ENCODE measurements around the gene P4HA2. TPM values are rescaled to one million over a fixed set of nuclear protein-coding genes. Genes with fewer than 3 reads are reported as not detected.

Gene P4HA2
- total and polyA plus RNA-seq, 2 donors (not counting 3 experiments of a cell fraction or from before 2014, with no cell fraction given) = 37.6 to 58.7 TPM

DNA sequence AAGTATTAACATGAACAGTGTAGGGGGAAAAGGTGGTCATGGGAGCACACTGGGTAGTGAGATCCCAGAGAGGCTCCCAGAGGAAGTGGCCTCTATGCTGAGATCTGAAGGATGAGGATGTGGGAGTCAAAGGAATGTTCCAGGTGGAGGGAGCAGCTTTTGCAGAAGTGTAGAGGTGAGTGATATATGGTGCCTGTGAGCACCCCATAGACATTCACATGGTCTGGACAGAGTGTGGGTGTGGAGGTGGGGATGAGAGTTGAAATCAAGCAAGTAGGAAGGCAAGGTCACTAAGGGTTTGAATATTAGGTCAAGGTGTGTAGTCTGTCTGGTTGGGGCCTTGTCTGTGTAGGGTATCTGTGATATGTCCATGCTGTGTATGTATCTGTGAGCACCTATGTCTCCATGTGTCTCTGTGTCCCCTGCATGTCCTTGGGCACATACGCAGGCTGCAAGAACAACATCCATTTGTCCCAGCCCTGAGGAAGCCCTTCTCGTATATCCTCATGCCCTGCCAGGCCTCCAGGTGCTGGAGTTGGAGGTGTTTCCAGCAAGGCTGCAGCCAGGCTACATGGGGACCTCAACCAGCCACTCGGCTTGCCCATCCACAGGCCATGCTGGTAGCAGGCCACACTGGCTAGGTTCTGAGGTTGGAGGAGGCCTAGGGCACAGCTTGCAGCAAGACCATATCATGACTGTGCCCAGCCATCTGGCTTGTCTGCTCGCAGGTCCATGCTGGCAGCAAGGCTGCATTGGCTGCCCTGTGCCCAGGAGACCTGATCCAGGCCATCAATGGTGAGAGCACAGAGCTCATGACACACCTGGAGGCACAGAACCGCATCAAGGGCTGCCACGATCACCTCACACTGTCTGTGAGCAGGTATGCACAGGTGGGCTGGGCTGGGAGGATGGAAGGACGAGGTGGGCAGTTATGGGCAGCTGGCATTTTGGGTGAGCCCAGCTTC is 34.5 kb upstream of the P4HA2 start:
- Histone ChIP-seq H3K9me1 (replicated peaks; ENCODE audit: control insufficient read depth, extremely low read depth, insufficient read depth, low read length) (no peaks in the 10 kb centered on the region), H3K27ac (ENCODE audit: insufficient read depth, low read depth, low read length) (no peak overlapping the region), H3K9ac (replicated peaks; ENCODE audit: extremely low read depth, insufficient read depth, low read length) (no peak overlapping the region), H4K20me1 (replicated peaks; ENCODE audit: control insufficient read depth, extremely low read depth, insufficient read depth, low read length) (no peaks in the 10 kb centered on the region), H3K4me3 (replicated peaks in 1 of 3; ENCODE audit: insufficient read depth in 1 of 3, low read depth in 1 of 3, low read length in 3 of 3) (no peak overlapping the region), H2AFZ (ENCODE audit: low read depth, low read length) (no peak overlapping the region), H3K4me1 (ENCODE audit: control insufficient read depth, extremely low read depth, insufficient read depth, low read length) (peaks cover 84% of the 10 kb centered on the region), H3K79me2 (ENCODE audit: control insufficient read depth, insufficient read depth, low read length) (peaks cover 43% of the 10 kb centered on the region), H3K36me3 (ENCODE audit: control insufficient read depth in 2 of 2, extremely low read depth in 1 of 2, insufficient read depth in 2 of 2, low read length in 2 of 2) (peaks cover 8% of the 10 kb centered on the region in 2 experiments), H3K27me3 (ENCODE audit: control insufficient read depth in 2 of 2, insufficient read depth in 2 of 2, low read length in 2 of 2) (no peaks in the 10 kb centered on the region), H3K9me3 (replicated peaks; ENCODE audit: control insufficient read depth, insufficient read depth, low read length) (no peaks in the 10 kb centered on the region), H3K4me2 (ENCODE audit: insufficient read depth, low read length) (no peak overlapping the region)
- dilution Hi-C loops (cut with MboI; ENCODE audit: extremely low pct_ligation_motif_present, low sequenced_read_pairs) (no loop called here), intact Hi-C loops (cut with micrococcal nuclease) (loop anchor here (5.0 to 10.0 kb wide), 2 partner anchors 175 to 447 kb away; no protein-coding TSS in a partner anchor)
- TF ChIP-seq FOS (IDR thresholded peaks at IDR 0.05; ENCODE audit: borderline replicate concordance, insufficient read depth, low read length) (no peak), JUN (IDR thresholded peaks at IDR 0.05; ENCODE audit: borderline replicate concordance, insufficient read depth, insufficient read length, low read depth) (no peak), EZH2 (IDR thresholded peaks at IDR 0.05; ENCODE audit: borderline replicate concordance, low read depth, low read length, severe bottlenecking) (no peak), POLR2A (IDR thresholded peaks at IDR 0.05; ENCODE audit: low read depth, low read length) (no peak), GATA2 (IDR thresholded peaks at IDR 0.05; ENCODE audit: insufficient read depth, insufficient read length, low read depth, low read length) (no peak), MYC (IDR thresholded peaks at IDR 0.05; ENCODE audit: low read depth, low read length) (no peak), POLR2AphosphoS5 (IDR thresholded peaks at IDR 0.05; ENCODE audit: insufficient read depth, low read depth, low read length) (no peak)
- TF ChIP-seq, protein P1, sequence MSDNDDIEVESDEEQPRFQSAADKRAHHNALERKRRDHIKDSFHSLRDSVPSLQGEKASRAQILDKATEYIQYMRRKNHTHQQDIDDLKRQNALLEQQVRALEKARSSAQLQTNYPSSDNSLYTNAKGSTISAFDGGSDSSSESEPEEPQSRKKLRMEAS (IDR thresholded peaks at IDR 0.05; ENCODE audit: insufficient read depth, insufficient read length) = no peak
- TF ChIP-seq, protein P2, sequence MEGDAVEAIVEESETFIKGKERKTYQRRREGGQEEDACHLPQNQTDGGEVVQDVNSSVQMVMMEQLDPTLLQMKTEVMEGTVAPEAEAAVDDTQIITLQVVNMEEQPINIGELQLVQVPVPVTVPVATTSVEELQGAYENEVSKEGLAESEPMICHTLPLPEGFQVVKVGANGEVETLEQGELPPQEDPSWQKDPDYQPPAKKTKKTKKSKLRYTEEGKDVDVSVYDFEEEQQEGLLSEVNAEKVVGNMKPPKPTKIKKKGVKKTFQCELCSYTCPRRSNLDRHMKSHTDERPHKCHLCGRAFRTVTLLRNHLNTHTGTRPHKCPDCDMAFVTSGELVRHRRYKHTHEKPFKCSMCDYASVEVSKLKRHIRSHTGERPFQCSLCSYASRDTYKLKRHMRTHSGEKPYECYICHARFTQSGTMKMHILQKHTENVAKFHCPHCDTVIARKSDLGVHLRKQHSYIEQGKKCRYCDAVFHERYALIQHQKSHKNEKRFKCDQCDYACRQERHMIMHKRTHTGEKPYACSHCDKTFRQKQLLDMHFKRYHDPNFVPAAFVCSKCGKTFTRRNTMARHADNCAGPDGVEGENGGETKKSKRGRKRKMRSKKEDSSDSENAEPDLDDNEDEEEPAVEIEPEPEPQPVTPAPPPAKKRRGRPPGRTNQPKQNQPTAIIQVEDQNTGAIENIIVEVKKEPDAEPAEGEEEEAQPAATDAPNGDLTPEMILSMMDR (IDR thresholded peaks at IDR 0.05; ENCODE audit: extremely low read depth in 1 of 2, insufficient read depth in 1 of 2, low read depth in 1 of 2, low read length in 2 of 2) = no peak
- no TSS peak for BruUV-seq (replicated peaks)
- FAIRE-seq (no peak), DNase-seq (ENCODE audit: low read depth, low spot score) (no peak)
- ChIA-PET POLR2A (no interaction called here), CTCF (interaction anchor here (0.9 to 7.8 kb wide), 3 partner anchors 16 to 72 kb away, joined by 3 to 93 read pairs (median 3); no protein-coding TSS in a partner anchor)

All from endothelial cell of umbilical vein (primary cell).